Measurements from ENCODE around the gene RABL6. TPM values are rescaled to one million over a fixed set of nuclear protein-coding genes. Genes with fewer than 3 reads are reported as not detected.

RABL6 gene
- total RNA-seq, 2 donors from 2014 or later: 48.4 to 61.7 TPM

GRCh38 chr9:136856541-136857141, 48.9 kb downstream of the RABL6 start:
- H3K27ac ChIP-seq: no peak overlapping the region
- no peak overlapping the region for H3K4me3 ChIP-seq
- no peak for TF ChIP-seq CTCF (IDR thresholded peaks at IDR 0.05)
- H3K4me1 ChIP-seq: peaks cover 0 to 16% of the 10 kb centered on the region in 2 donors
- DNase-seq (ENCODE audit: low spot score): no peak
- no peaks in the 10 kb centered on the region for H3K9me3 ChIP-seq
- H3K27me3 ChIP-seq: no peaks in the 10 kb centered on the region
- peaks cover 14% of the 10 kb centered on the region for H3K36me3 ChIP-seq

- no peak overlapping the region for H3K27ac ChIP-seq
- no peaks in the 10 kb centered on the region for H3K27me3 ChIP-seq
- no peak overlapping the region for H3K4me3 ChIP-seq
- peaks cover 18% of the 10 kb centered on the region for H3K36me3 ChIP-seq
- H3K4me1 ChIP-seq: peaks cover 0 to 13% of the 10 kb centered on the region in 2 donors
- no peaks in the 10 kb centered on the region for H3K9me3 ChIP-seq
- TF ChIP-seq CTCF (IDR thresholded peaks at IDR 0.05): no peak
- DNase-seq (ENCODE audit: low spot score): no peak
Measured at GRCh38 chr9:136857166-136857565, 49.4 kb downstream of the RABL6 start.

- Histone ChIP-seq H3K9me3 (no peaks in the 10 kb centered on the region), H3K27me3 (no peaks in the 10 kb centered on the region), H3K27ac (no peak overlapping the region), H3K4me3 (no peak overlapping the region), H3K4me1 (peaks cover 0 to 13% of the 10 kb centered on the region in 2 donors), H3K36me3 (peaks cover 24% of the 10 kb centered on the region)
- no peak for TF ChIP-seq CTCF (IDR thresholded peaks at IDR 0.05)
- no peak for DNase-seq (ENCODE audit: low spot score)
Measured at GRCh38 chr9:136857581-136858412, 50.0 kb downstream of the RABL6 start.

GRCh38 chr9:136858452-136858843, 50.7 kb downstream of the RABL6 start:
- Histone ChIP-seq H3K27ac (peak overlapping the region; percentile 17 to 67), H3K4me1 (peaks cover 0 to 13% of the 10 kb centered on the region in 2 donors), H3K36me3 (peaks cover 30% of the 10 kb centered on the region), H3K4me3 (no peak overlapping the region), H3K27me3 (no peaks in the 10 kb centered on the region), H3K9me3 (no peaks in the 10 kb centered on the region)
- no peak for TF ChIP-seq CTCF (IDR thresholded peaks at IDR 0.05)
- no peak for DNase-seq (ENCODE audit: low spot score)

- no peaks in the 10 kb centered on the region for H3K9me3 ChIP-seq
Measured at GRCh38 chr9:136858844-136859757, 51.4 kb downstream of the RABL6 start.

More at GRCh38 chr9:136858844-136859757, 51.4 kb downstream of the RABL6 start:
- TF ChIP-seq CTCF (IDR thresholded peaks at IDR 0.05): no peak
- peak overlapping the region; percentile 17 to 67 for H3K27ac ChIP-seq
- peaks cover 35% of the 10 kb centered on the region for H3K36me3 ChIP-seq
- H3K4me1 ChIP-seq: peaks cover 0 to 17% of the 10 kb centered on the region in 2 donors
- H3K4me3 ChIP-seq: no peak overlapping the region
- no peak for DNase-seq (ENCODE audit: low spot score)
- H3K27me3 ChIP-seq: no peaks in the 10 kb centered on the region

Measured in right atrium auricular region (tissue), 2 donors.